HEK293T (cell line): Measurements from ENCODE around the gene RENBP.

Experiments
- CTCF ChIA-PET: fragments of 350-600 bp; formaldehyde crosslinking; extraction: SDS; loops from one replicate; lab custom pipeline; 2021; ENCODE audit warnings: antibody characterized with exemption, inconsistent platforms; lab: Yijun Ruan, JAX
- POLR2A ChIA-PET: fragments of 350-600 bp; formaldehyde crosslinking; extraction: SDS; loops from one replicate; lab custom pipeline; 2020; ENCODE audit warnings: antibody characterized with exemption, inconsistent platforms; lab: Yijun Ruan, JAX
- DNase-seq: peaks from one replicate; pipeline ENCODE4 v3.0.0; 2012; ENCODE audit warnings: mixed read lengths; ENCODE audit errors: extremely low spot score
- ARNT ChIP-seq: fragments of 450-650 bp; IDR thresholded peaks from 2 replicates; pipeline ENCODE4 v1.6.1; 2017; ENCODE audit warnings: mild to moderate bottlenecking
- BHLHE40 ChIP-seq: fragments of 450-650 bp; IDR thresholded peaks from 2 replicates; pipeline ENCODE4 v1.6.1; 2016; ENCODE audit warnings: mild to moderate bottlenecking, moderate library complexity, borderline replicate concordance
- CTBP1 ChIP-seq: fragments of 450-650 bp; IDR thresholded peaks from 2 replicates; pipeline ENCODE4 v1.6.1; 2016; ENCODE audit warnings: borderline replicate concordance
- ELF4 ChIP-seq: fragments of 450-650 bp; IDR thresholded peaks from 2 replicates; pipeline ENCODE4 v1.6.1; 2017; ENCODE audit warnings: antibody characterized with exemption
- FOXK2 ChIP-seq: fragments of 450-650 bp; IDR thresholded peaks from 2 replicates; pipeline ENCODE4 v1.6.1; 2016; ENCODE audit warnings: mild to moderate bottlenecking
- FOXM1 ChIP-seq: fragments of 450-650 bp; IDR thresholded peaks from 2 replicates; pipeline ENCODE4 v1.6.1; 2017; ENCODE audit warnings: mild to moderate bottlenecking, borderline replicate concordance
- HDGF ChIP-seq: fragments of 450-650 bp; IDR thresholded peaks from 2 replicates; pipeline ENCODE4 v1.6.1; 2017; ENCODE audit warnings: antibody characterized with exemption, borderline replicate concordance
- L3MBTL2 ChIP-seq: fragments of 450-650 bp; conservative IDR thresholded peaks from 2 replicates; pipeline ENCODE4 v1.6.1; 2016; ENCODE audit warnings: mild to moderate bottlenecking
- LEF1 ChIP-seq: fragments of 450-650 bp; IDR thresholded peaks from 2 replicates; pipeline ENCODE4 v1.6.1; 2017; ENCODE audit warnings: mild to moderate bottlenecking, borderline replicate concordance
- NFRKB ChIP-seq: fragments of 450-650 bp; IDR thresholded peaks from 2 replicates; pipeline ENCODE4 v1.6.1; 2016; ENCODE audit warnings: mild to moderate bottlenecking, moderate library complexity
- PKNOX1 ChIP-seq: fragments of 450-650 bp; IDR thresholded peaks from 2 replicates; pipeline ENCODE4 v1.6.1; 2016
- SP1 ChIP-seq: fragments of 450-650 bp; IDR thresholded peaks from 2 replicates; pipeline ENCODE4 v1.6.1; 2017
- SUZ12 ChIP-seq: fragments of 450-650 bp; IDR thresholded peaks from 2 replicates; pipeline ENCODE4 v1.6.1; 2016; ENCODE audit warnings: mild to moderate bottlenecking
- TARDBP ChIP-seq: fragments of 450-650 bp; IDR thresholded peaks from 2 replicates; pipeline ENCODE4 v1.6.1; 2016
- ZNF384 ChIP-seq: fragments of 450-650 bp; IDR thresholded peaks from 2 replicates; pipeline ENCODE4 v1.6.1; 2016

Gene RENBP

GRCh38 chrX:153920546-153920945 is 23.9 kb downstream of the RENBP start:
- TF ChIP-seq FOXK2: no peak
- no peak for TF ChIP-seq L3MBTL2
- TF ChIP-seq SUZ12: no peak
- no peak for TF ChIP-seq LEF1
- no peak for TF ChIP-seq NFRKB
- TF ChIP-seq CTBP1: no peak
- no peak for TF ChIP-seq TARDBP
- no peak for TF ChIP-seq ZNF384
- no peak for TF ChIP-seq HDGF
- TF ChIP-seq FOXM1: no peak
- no peak for TF ChIP-seq SP1
- TF ChIP-seq PKNOX1: no peak
- TF ChIP-seq ELF4: no peak
- no peak for TF ChIP-seq ARNT
- TF ChIP-seq BHLHE40: no peak
- no peak for DNase-seq
- ChIA-PET CTCF (interaction anchor here (2.2 to 4.7 kb wide), 2 partner anchors 10 to 26 kb away, joined by 5 to 42 read pairs; no protein-coding TSS in a partner anchor), POLR2A (interaction anchor here (3.0 kb wide), 1 partner anchor 7 kb away, joined by 25 read pairs; no protein-coding TSS in a partner anchor)

GRCh38 chrX:153919281-153919680 is 25.2 kb downstream of the RENBP start:
- POLR2A ChIA-PET: interaction anchor here (3.0 kb wide), 1 partner anchor 9 kb away, joined by 25 read pairs; no protein-coding TSS in a partner anchor
- TF ChIP-seq NFRKB: no peak
- CTCF ChIA-PET: interaction anchor here (2.2 kb wide), 1 partner anchor 28 kb away, joined by 5 read pairs; no protein-coding TSS in a partner anchor
- DNase-seq: no peak

- DNase-seq: no peak
- POLR2A ChIA-PET: interaction anchor here (3.0 kb wide), 1 partner anchor 10 kb away, joined by 25 read pairs; no protein-coding TSS in a partner anchor
- CTCF ChIA-PET: no interaction called here
- no peak for TF ChIP-seq ARNT
- TF ChIP-seq PKNOX1: no peak
Measured at GRCh38 chrX:153917869-153918268, 26.6 kb downstream of the RENBP start.

GRCh38 chrX:153913701-153914100 is 30.7 kb downstream of the RENBP start:
- DNase-seq: no peak
- TF ChIP-seq HDGF (no peak), ELF4 (no peak), SUZ12 (no peak), ARNT (no peak), FOXK2 (no peak), PKNOX1 (no peak), TARDBP (no peak), NFRKB (no peak), LEF1 (no peak), FOXM1 (no peak), CTBP1 (no peak), L3MBTL2 (no peak), SP1 (no peak)
- ChIA-PET POLR2A (interaction anchor here (3.8 kb wide), 1 partner anchor 13 kb away, joined by 28 read pairs; the partner anchor contains the start of gene ARHGAP4), CTCF (interaction anchor here (1.0 to 5.9 kb wide), 2 partner anchors 8 to 11 kb away, joined by 3 to 42 read pairs; no protein-coding TSS in a partner anchor)

GRCh38 chrX:153913211-153913610 is 31.2 kb downstream of the RENBP start:
- no peak for DNase-seq

GRCh38 chrX:153911798-153912197 is 32.6 kb downstream of the RENBP start:
- TF ChIP-seq TARDBP (no peak), ZNF384 (no peak), CTBP1 (no peak), FOXM1 (no peak), HDGF (no peak), ELF4 (no peak), LEF1 (no peak), ARNT (no peak), SP1 (no peak), PKNOX1 (no peak)
- CTCF ChIA-PET: interaction anchor here (0.7 to 5.9 kb wide), 3 partner anchors 10 to 623 kb away, joined by 5 to 42 read pairs (median 6); no protein-coding TSS in a partner anchor
- POLR2A ChIA-PET: interaction anchor here (3.8 kb wide), 1 partner anchor 15 kb away, joined by 28 read pairs; the partner anchor contains the start of gene ARHGAP4
- DNase-seq: no peak

More at GRCh38 chrX:153913211-153913610, 31.2 kb downstream of the RENBP start:
- TF ChIP-seq SUZ12: no peak
- ChIA-PET CTCF (interaction anchor here (1.0 to 5.9 kb wide), 2 partner anchors 9 to 12 kb away, joined by 3 to 42 read pairs; no protein-coding TSS in a partner anchor), POLR2A (interaction anchor here (3.8 kb wide), 1 partner anchor 13 kb away, joined by 28 read pairs; the partner anchor contains the start of gene ARHGAP4)

GRCh38 chrX:153910446-153910845 is 34.0 kb downstream of the RENBP start:
- ChIA-PET POLR2A (interaction anchor here (1.5 to 3.8 kb wide), 2 partner anchors 13 to 16 kb away, joined by 4 to 28 read pairs; partner anchors contain the start of gene ARHGAP4), CTCF (interaction anchor here (0.8 to 5.9 kb wide), 4 partner anchors 12 to 36 kb away, joined by 5 to 42 read pairs (median 6); no protein-coding TSS in a partner anchor)
- TF ChIP-seq FOXM1: no peak
- TF ChIP-seq LEF1: no peak
- no peak for TF ChIP-seq SP1
- no peak for TF ChIP-seq ELF4
- TF ChIP-seq CTBP1: no peak
- no peak for TF ChIP-seq FOXK2
- no peak for TF ChIP-seq ARNT
- TF ChIP-seq L3MBTL2: no peak
- no peak for TF ChIP-seq HDGF
- TF ChIP-seq PKNOX1: no peak

More at GRCh38 chrX:153910446-153910845, 34.0 kb downstream of the RENBP start:
- DNase-seq: no peak
